Upper lobe of left lung (tissue), 6 donors: ENCODE data around the gene GLRX. TPM values are rescaled to one million over a fixed set of nuclear protein-coding genes. Genes with fewer than 3 reads are reported as not detected.

Experiments
- ATAC-seq, 2 donors: fragments of 200-7000 bp; cut with Tn5 transposase; one replicate each; pipeline ENCODE4 v1.9.1; 2022; ENCODE audit warnings: mild to moderate bottlenecking in 2 of 2, moderate library complexity in 2 of 2; ENCODE audit not compliant: low FRiP score in 2 of 2
- DNase-seq, 2 donors: peaks; one replicate each; pipeline ENCODE4 v3.0.0-alpha.2; 2019 to 2020
- H3K27ac ChIP-seq, 4 donors: fragments of 200-600 bp; sonication (generic); one replicate each; pipeline ENCODE4 v1.5.1; 2016 to 2019
- H3K27me3 ChIP-seq, 4 donors: fragments of 200-600 bp; sonication (generic); one replicate each; pipeline ENCODE4 v1.5.1; 2017 to 2019
- H3K36me3 ChIP-seq, 4 donors: fragments of 200-600 bp; sonication (generic); one replicate each; pipeline ENCODE4 v1.5.1; 2016 to 2019
- H3K4me1 ChIP-seq, 4 donors: fragments of 200-600 bp; sonication (generic); one replicate each; pipeline ENCODE4 v1.5.1; 2018 to 2019
- H3K4me3 ChIP-seq, 4 donors: fragments of 200-600 bp; sonication (generic); one replicate each; pipeline ENCODE4 v1.5.1; 2017 to 2019; ENCODE audit warnings: mild to moderate bottlenecking in 2 of 4, moderate library complexity in 1 of 4
- H3K9me3 ChIP-seq, 4 donors: fragments of 200-600 bp; sonication (generic); one replicate each; pipeline ENCODE4 v1.5.1; 2018 to 2019
- EP300 ChIP-seq, 4 donors: sonication (generic); formaldehyde crosslinking; IDR thresholded peaks; one replicate each; pipeline ENCODE4 v1.5.1; 2017; ENCODE audit warnings: antibody characterized with exemption in 4 of 4, control low read depth in 2 of 4
- POLR2A ChIP-seq, 4 donors: fragments of 450-650 bp; IDR thresholded peaks; one replicate each; pipeline ENCODE4 v1.5.1; 2016 to 2017; ENCODE audit warnings: antibody characterized with exemption in 4 of 4, mild to moderate bottlenecking in 2 of 4
- POLR2AphosphoS5 ChIP-seq, 2 donors: sonication (generic); formaldehyde crosslinking; IDR thresholded peaks; one replicate each; pipeline ENCODE4 v1.5.1; 2017; ENCODE audit warnings: antibody characterized with exemption in 2 of 2
- WGBS, 2 donors: methylation state at CpG; one replicate each; pipeline ENCODE4 v1.1.5; 2017 to 2018; 5-methylcytosine and 5-hydroxymethylcytosine counted together
- total RNA-seq, 6 donors: library from RNA; depleted of rRNA in 4 of 6; stranded (reverse); fragments of >200 nt in 4 of 6; gene quantifications; one replicate each; pipeline versions ENCODE4 v1.1.0 to v1.2.1, GENCODE V29; 2016 to 2021
- TF ChIP-seq, protein P1 (sequence below), 6 experiments: fragments of 450-650 bp in 4 of 6; fragments of 200-600 bp in 2 of 6; sonication (generic) in 2 of 6; IDR thresholded peaks; one replicate each; pipeline ENCODE4 v1.5.1; 2016 to 2019; ENCODE audit warnings: antibody characterized with exemption in 6 of 6
- donor health status: DM: no; HTN: no; CAD: no; lungs with moderate emphysema.
- donor health status: DM: no; HTN: yes; CAD: no; lungs with severe emphysema.

Gene GLRX
- total RNA-seq, 6 donors from 2014 or later: 22.0 to 99.9 (median 78.5) TPM

DNA sequence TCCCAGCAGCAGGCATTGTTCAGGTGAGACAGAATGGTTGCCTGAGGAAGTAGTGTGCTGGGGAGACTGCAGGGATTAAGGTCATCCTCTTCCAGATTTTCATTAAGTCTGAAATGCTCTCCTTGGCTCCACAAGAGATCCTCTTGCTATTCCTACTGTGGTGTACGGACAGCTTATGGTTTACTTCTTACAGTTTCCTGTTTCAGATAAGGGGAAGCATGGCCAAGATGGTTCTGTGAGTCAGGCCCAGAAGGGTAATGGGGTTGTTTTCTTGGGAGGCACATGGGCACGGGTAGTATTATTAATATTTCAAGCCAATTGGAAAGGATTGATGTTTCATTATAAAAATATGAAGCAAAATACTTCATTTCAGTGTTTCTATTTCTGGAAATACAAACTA, 42.9 kb downstream of the GLRX start:
- H3K9me3 ChIP-seq: no peaks in the 10 kb centered on the region
- TF ChIP-seq POLR2AphosphoS5 (IDR thresholded peaks at IDR 0.05) (no peak), EP300 (IDR thresholded peaks at IDR 0.05) (no peak), POLR2A (IDR thresholded peaks at IDR 0.05) (no peak)
- TF ChIP-seq, protein P1, sequence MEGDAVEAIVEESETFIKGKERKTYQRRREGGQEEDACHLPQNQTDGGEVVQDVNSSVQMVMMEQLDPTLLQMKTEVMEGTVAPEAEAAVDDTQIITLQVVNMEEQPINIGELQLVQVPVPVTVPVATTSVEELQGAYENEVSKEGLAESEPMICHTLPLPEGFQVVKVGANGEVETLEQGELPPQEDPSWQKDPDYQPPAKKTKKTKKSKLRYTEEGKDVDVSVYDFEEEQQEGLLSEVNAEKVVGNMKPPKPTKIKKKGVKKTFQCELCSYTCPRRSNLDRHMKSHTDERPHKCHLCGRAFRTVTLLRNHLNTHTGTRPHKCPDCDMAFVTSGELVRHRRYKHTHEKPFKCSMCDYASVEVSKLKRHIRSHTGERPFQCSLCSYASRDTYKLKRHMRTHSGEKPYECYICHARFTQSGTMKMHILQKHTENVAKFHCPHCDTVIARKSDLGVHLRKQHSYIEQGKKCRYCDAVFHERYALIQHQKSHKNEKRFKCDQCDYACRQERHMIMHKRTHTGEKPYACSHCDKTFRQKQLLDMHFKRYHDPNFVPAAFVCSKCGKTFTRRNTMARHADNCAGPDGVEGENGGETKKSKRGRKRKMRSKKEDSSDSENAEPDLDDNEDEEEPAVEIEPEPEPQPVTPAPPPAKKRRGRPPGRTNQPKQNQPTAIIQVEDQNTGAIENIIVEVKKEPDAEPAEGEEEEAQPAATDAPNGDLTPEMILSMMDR (IDR thresholded peaks at IDR 0.05): no peak
- ATAC-seq: peak in 1 of 2 donors; percentile 67
- H3K27me3 ChIP-seq: no peaks in the 10 kb centered on the region
- no peak overlapping the region for H3K4me3 ChIP-seq
- H3K36me3 ChIP-seq: peaks cover 0 to 2% (median 0%) of the 10 kb centered on the region in 4 donors
- H3K4me1 ChIP-seq: peaks cover 13 to 30% (median 20%) of the 10 kb centered on the region in 4 donors
- H3K27ac ChIP-seq: peak overlapping the region; percentile 24 to 70 (median 54)
- DNase-seq: no peak
- WGBS, 2 donors: 31 to 41% methylated on average over 1 to 2 of the region's 2 CpGs

DNA sequence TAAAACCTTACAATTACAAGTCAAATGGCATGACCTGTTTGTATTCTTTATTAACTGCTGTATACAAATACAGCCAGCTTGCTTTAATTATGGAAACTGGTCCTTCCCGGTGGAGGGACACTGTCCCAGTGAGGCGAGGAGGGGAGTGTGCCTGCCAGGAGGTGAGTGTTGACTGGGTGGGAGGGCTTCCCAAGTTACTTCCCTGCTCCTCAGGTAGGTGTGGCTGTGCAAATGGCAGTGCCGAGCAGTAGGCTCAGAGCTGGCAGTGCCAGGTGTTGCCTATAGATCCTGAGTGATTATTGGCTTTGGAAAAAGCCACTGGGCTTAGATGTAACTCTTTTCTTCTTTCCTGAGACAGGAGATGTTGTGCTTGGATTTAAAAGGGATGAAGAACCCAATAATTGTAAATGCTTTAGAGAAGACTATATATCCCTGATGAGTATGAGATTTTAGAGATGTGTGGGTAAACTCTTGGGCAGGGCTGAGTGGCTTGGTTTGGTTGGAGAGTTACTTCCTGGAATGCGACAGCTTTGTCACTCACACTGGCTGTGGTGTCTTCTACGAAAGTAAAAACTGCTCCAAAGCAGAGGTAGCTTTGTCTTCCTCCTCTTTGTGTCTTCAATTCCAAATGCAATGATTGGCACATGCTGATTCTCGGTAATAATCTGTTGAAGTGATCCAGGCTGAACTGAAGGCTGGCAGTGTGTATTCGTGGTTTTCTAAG, 43.7 kb downstream of the GLRX start:
- Histone ChIP-seq H3K9me3 (no peaks in the 10 kb centered on the region), H3K27ac (peak overlapping the region; percentile 24 to 70 (median 54)), H3K4me3 (no peak overlapping the region), H3K4me1 (peaks cover 13 to 33% (median 21%) of the 10 kb centered on the region in 4 donors), H3K36me3 (no peaks in the 10 kb centered on the region), H3K27me3 (no peaks in the 10 kb centered on the region)
- peak in 1 of 2 donors; percentile 20 for ATAC-seq
- WGBS, 2 donors: 59 to 67% methylated on average over 7 of the region's 7 CpGs
- TF ChIP-seq POLR2AphosphoS5 (IDR thresholded peaks at IDR 0.05) (no peak), POLR2A (IDR thresholded peaks at IDR 0.05) (no peak), EP300 (IDR thresholded peaks at IDR 0.05) (no peak)
- TF ChIP-seq, protein P1 (IDR thresholded peaks at IDR 0.05): no peak
- no peak for DNase-seq

GRCh38 chr5:95777441-95777840, 45.1 kb downstream of the GLRX start:
- ATAC-seq (no peak), DNase-seq (no peak)
- Histone ChIP-seq H3K36me3 (no peaks in the 10 kb centered on the region), H3K27ac (no peak overlapping the region), H3K27me3 (no peaks in the 10 kb centered on the region), H3K9me3 (no peaks in the 10 kb centered on the region), H3K4me1 (peaks cover 13 to 42% (median 25%) of the 10 kb centered on the region in 4 donors), H3K4me3 (no peak overlapping the region)
- TF ChIP-seq EP300 (IDR thresholded peaks at IDR 0.05) (no peak), POLR2A (IDR thresholded peaks at IDR 0.05) (no peak), POLR2AphosphoS5 (IDR thresholded peaks at IDR 0.05) (no peak)
- TF ChIP-seq, protein P1 (IDR thresholded peaks at IDR 0.05): no peak
- WGBS, 2 donors: 94 to 95% methylated on average over 3 of the region's 3 CpGs

DNA sequence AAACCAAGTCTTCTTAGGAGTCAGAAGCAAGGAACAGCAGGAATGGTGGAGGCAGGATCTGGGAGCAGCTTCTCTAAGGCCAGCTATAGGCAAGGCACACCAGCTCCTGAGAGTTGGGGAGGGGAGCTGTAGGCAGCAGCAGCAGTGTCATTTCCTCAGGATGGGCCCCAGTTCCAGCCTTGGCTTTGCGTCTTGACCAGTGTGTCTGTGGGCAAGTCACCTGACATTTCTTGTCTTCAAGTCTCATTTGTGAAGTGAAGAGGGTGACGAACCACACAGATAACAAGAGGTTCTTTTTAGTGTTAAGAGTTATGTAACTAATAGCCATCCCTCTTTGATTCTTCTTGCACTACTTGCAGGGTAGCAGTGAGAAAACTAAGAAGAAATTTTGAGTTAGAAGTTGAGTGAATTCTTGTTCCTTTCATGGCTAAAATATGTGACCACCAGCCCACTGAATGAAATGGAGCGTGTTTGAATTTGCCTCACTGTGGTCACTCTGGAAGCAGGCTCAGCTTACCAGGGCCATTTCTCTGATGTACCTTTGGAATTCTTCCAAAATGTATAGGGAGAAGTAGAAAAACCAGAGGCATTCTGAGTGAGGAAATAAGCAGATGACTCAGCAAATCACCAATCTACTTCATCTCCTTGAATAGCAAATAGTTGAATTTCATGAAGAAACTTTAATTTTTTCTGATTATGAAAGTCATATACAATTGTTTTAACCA, 49.0 kb downstream of the GLRX start:
- DNase-seq (no peak), ATAC-seq (no peak)
- 67 to 77% methylated on average over 3 of the region's 3 CpGs for WGBS, 2 donors
- peaks cover 0 to 11% (median 5%) of the 10 kb centered on the region in 4 donors for H3K36me3 ChIP-seq
- no peak overlapping the region for H3K4me3 ChIP-seq
- TF ChIP-seq, protein P1 (IDR thresholded peaks at IDR 0.05): no peak
- no peak for TF ChIP-seq POLR2A (IDR thresholded peaks at IDR 0.05)
- no peak for TF ChIP-seq POLR2AphosphoS5 (IDR thresholded peaks at IDR 0.05)
- no peak for TF ChIP-seq EP300 (IDR thresholded peaks at IDR 0.05)
- no peak overlapping the region for H3K27ac ChIP-seq
- no peaks in the 10 kb centered on the region for H3K9me3 ChIP-seq
- peaks cover 0 to 11% (median 5%) of the 10 kb centered on the region in 4 donors for H3K4me1 ChIP-seq
- no peaks in the 10 kb centered on the region for H3K27me3 ChIP-seq
